ENCODE results near the gene COLEC11.

COLEC11 gene

DNA sequence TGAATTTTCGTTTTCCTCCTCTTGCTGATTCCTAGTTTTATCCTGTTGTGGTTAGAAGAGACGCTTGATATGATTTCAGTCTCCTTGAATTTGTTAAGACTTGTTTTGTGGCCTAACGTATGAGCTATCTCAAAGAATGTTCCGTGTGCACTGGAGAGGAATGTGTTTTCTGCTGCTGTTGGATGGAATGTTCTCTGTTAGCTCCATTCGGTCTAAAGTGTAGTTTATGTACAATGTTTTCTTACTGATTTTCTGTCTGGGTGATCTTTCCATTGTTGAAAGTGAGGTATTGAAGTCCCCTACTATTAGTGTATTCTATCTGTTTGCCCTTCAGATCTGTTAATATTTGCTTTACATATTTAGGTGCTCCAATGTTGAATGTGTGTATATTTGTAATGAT is 25.9 kb downstream of the COLEC11 start:
- peak; percentile 73 for DNase-seq (ENCODE audit: low spot score)
- ChIA-PET CTCF (interaction anchor here (0.7 kb wide), 1 partner anchor 105 kb away, joined by 3 read pairs; no protein-coding TSS in a partner anchor), POLR2A (ENCODE audit: low non-redundant PET) (no interaction called here)
- no peak overlapping the region for H3K27ac ChIP-seq
- TF ChIP-seq, protein P1, sequence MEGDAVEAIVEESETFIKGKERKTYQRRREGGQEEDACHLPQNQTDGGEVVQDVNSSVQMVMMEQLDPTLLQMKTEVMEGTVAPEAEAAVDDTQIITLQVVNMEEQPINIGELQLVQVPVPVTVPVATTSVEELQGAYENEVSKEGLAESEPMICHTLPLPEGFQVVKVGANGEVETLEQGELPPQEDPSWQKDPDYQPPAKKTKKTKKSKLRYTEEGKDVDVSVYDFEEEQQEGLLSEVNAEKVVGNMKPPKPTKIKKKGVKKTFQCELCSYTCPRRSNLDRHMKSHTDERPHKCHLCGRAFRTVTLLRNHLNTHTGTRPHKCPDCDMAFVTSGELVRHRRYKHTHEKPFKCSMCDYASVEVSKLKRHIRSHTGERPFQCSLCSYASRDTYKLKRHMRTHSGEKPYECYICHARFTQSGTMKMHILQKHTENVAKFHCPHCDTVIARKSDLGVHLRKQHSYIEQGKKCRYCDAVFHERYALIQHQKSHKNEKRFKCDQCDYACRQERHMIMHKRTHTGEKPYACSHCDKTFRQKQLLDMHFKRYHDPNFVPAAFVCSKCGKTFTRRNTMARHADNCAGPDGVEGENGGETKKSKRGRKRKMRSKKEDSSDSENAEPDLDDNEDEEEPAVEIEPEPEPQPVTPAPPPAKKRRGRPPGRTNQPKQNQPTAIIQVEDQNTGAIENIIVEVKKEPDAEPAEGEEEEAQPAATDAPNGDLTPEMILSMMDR (conservative IDR thresholded peaks at IDR 0.05; ENCODE audit: low read depth): no peak

DNA sequence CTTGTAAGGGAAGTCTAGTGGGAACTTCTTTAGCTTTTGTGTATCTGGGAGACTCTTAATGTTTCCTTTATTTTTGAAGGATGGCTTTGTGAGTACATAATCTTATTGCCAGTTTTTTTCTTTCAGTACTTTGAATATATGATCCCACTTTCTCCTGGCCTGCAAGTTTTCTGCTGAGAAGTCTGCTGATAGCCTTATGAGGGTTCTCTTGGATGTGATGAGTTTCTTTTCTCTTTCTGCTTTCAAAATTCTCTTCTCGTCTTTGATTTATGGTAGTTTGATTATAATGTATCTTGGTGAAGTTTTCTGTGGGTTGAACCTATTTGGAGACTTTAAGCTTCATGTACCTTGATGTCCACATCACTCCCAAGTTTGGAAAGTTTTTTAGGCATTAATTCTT is 28.1 kb downstream of the COLEC11 start:
- ChIA-PET CTCF (no interaction called here), POLR2A (ENCODE audit: low non-redundant PET) (no interaction called here)
- no peak overlapping the region for H3K27ac ChIP-seq
- no peak for DNase-seq (ENCODE audit: low spot score)
- TF ChIP-seq, protein P1 (conservative IDR thresholded peaks at IDR 0.05; ENCODE audit: low read depth): no peak

DNA sequence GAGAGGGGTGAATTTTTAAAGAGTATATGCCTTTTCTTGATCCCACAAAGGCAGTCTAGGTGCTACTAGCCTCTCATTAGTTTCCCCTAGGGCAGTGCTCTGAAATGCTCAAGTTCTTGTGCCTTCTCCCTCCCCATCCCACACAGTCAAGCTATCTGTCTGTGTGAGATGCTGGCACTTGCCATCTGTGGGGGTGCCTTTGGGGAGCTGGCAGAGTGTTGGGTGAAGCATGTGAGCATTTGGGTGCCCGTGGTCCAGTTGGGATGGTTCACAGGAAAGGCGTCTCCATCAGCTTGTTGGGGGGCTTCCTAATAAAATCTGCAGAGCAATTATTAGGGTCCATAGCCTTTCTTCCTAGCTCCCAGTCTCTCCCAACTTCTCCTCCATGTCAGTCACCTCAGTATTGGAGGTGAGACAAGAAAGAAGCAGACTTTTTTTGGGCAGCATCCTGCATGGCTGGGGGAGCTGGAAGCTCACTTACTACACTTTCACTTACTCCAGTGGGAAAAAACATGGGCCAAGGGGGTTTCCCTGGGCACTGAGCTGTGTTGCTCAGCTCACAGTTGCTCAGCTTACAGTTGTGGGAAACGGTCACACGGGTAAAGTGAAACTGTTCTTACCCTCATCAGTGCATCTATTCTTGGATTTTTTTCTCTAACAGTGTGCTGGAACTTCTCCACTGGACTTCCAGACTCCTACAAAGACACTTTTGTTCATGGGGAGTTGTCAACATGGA is 29.3 kb downstream of the COLEC11 start:
- ChIA-PET POLR2A (ENCODE audit: low non-redundant PET) (no interaction called here), CTCF (no interaction called here)
- TF ChIP-seq, protein P1 (conservative IDR thresholded peaks at IDR 0.05; ENCODE audit: low read depth): no peak
- no peak overlapping the region for H3K27ac ChIP-seq
- DNase-seq (ENCODE audit: low spot score): no peak

DNA sequence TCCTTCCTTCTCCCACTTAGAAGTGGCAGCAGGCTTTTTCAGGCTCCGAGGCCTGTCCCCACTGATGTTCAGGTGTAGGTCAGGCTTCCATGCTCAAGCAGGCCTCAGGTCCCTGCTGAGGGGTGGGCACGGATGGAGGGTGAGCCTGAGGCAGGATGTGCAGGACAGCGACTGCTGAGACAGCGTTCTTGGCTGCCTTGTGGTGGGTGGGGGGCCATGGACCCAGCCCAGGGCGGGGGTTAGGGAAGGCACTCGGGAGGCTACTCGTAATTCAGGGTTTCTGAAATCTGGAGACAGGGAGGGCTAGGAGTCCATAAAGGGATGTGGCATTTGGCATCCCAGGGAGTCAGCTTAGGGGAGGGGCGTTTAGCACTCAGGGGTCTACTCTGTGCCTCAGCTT is 30.3 kb downstream of the COLEC11 start:
- H3K27ac ChIP-seq: no peak overlapping the region
- ChIA-PET POLR2A (ENCODE audit: low non-redundant PET) (no interaction called here), CTCF (no interaction called here)
- TF ChIP-seq, protein P1 (conservative IDR thresholded peaks at IDR 0.05; ENCODE audit: low read depth): no peak
- DNase-seq (ENCODE audit: low spot score): no peak

DNA sequence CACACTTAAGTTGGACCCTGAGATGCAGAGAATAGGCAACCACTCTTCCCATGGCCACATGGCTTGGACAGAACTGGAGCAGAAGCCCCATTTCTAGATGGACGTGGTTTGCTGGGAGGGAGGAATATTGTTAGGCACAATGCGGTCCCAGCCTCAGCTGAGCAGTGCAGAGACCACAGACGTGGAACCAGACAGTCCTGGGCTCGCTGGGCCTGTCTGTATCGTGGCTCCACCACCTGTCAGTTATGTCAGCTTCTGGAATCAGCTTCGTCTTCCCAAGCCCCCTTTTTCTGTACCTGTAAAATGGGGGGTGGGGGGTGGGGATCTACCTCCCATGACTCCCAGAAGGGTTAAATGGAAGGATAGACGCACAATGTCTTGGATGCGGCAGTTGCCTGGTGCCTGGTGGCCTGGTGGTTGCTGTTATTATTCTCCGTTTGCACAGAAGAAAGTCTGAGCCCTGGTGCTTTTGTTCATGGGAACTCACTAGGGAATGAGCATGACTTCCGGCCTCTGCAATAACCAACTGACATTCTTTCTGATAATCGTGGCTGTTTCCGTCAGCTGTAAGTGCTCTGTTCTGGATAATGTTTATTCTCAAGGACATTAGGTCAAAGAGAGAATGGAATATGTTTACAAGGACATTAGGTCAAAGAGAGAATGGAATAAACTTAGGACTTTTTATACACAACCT is 31.4 kb downstream of the COLEC11 start:
- TF ChIP-seq, protein P1 (conservative IDR thresholded peaks at IDR 0.05; ENCODE audit: low read depth): no peak
- CTCF ChIA-PET: interaction anchor here (0.7 to 1.0 kb wide), 2 partner anchors 15 to 16 kb away, joined by 3 read pairs; no protein-coding TSS in a partner anchor
- POLR2A ChIA-PET (ENCODE audit: low non-redundant PET): no interaction called here

DNA sequence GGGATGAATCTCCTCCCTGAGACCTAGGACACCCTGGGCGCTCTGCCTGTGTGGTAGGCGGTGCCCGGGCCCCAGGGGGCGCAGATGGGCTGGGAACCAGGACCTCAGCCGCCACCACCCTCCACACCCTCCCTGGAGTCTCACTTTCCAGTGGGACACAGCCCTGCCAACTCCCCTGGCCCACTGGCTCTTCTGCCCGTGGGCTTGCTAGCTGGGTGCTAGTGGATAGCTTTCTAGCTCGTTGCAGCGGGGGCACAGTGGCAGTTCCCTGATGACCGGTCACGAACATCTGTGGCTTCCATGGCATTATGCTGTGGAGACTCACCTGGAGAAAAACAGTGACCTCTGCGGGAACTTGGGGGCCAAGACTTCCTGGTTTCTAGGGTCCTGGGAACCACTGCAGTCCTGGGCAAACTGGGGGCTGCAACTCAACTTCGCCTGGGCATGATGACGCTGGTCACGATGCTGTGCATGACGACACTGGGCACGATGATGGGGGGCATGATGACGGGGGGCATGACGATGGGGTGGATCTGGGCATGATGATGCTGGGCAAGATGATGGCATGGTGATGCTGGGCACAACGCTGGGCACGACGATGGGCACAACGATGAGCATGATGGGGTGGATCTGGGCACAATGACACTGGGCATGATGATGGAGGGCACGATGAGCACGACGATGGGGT is 32.0 kb downstream of the COLEC11 start:
- no peak overlapping the region for H3K27ac ChIP-seq
- ChIA-PET POLR2A (ENCODE audit: low non-redundant PET) (no interaction called here), CTCF (interaction anchor here (1.0 kb wide), 1 partner anchor 15 kb away, joined by 3 read pairs; no protein-coding TSS in a partner anchor)
- DNase-seq (ENCODE audit: low spot score): no peak
- TF ChIP-seq, protein P1 (conservative IDR thresholded peaks at IDR 0.05; ENCODE audit: low read depth): no peak

More for the DNA sequence above, 31.4 kb downstream of the COLEC11 start:
- no peak for DNase-seq (ENCODE audit: low spot score)
- H3K27ac ChIP-seq: no peak overlapping the region

Measured in RWPE1 (cell line).